K562 (cell line): ENCODE results near the gene LCN15. TPM values are rescaled to one million over a fixed set of nuclear protein-coding genes. Genes with fewer than 3 reads are reported as not detected.
A peak's percentile ranks its signal among the peaks of the same experiment; 100 is the strongest.

Source experiments
- AFF4 ChIP-seq: sonication (generic); formaldehyde crosslinking; IDR thresholded peaks from 2 replicates; pipeline ENCODE4 v1.8.0; 2023; ENCODE audit warnings: mild to moderate bottlenecking, missing genetic modification reagents
- ARID4B ChIP-seq: sonication (generic); formaldehyde crosslinking; IDR thresholded peaks from 2 replicates; pipeline ENCODE4 v1.8.0; 2022; ENCODE audit warnings: mild to moderate bottlenecking, missing genetic modification reagents
- ARNT ChIP-seq, 2 experiments: fragments of 450-650 bp; IDR thresholded peaks; 2 replicates each; pipeline ENCODE4 v1.6.1; 2016; ENCODE audit warnings: mild to moderate bottlenecking in 1 of 2
- BHLHE40 ChIP-seq: IDR thresholded peaks from 2 replicates; pipeline ENCODE4 v1.6.1; 2011; ENCODE audit warnings: low read length, improper control_type of control experiment
- COPS2 ChIP-seq: fragments of 450-650 bp; conservative IDR thresholded peaks from 2 replicates; pipeline ENCODE4 v1.6.1; 2016; ENCODE audit warnings: mild to moderate bottlenecking, moderate library complexity
- FOXP4 ChIP-seq: sonication (generic); formaldehyde crosslinking; IDR thresholded peaks from 2 replicates; pipeline ENCODE4 v1.8.0; 2022; ENCODE audit warnings: mild to moderate bottlenecking, missing genetic modification reagents, borderline replicate concordance
- MEF2A ChIP-seq: IDR thresholded peaks from 2 replicates; pipeline ENCODE4 v1.6.1; 2011; ENCODE audit warnings: low read depth, mild to moderate bottlenecking, low read length, moderate library complexity; ENCODE audit not compliant: control insufficient read depth
- MTA2 ChIP-seq: fragments of 450-650 bp; IDR thresholded peaks from 2 replicates; pipeline ENCODE4 v1.6.1; 2016; ENCODE audit warnings: low read depth
- POLR2A ChIP-seq: fragments of 450-650 bp; conservative IDR thresholded peaks from 2 replicates; pipeline ENCODE4 v1.6.1; 2016
- PRMT5 ChIP-seq: sonication (generic); formaldehyde crosslinking; IDR thresholded peaks from 2 replicates; pipeline ENCODE4 v1.5.0; 2020; ENCODE audit warnings: missing genetic modification reagents
- RBBP5 ChIP-seq: fragments of 200-600 bp; sonication (generic); IDR thresholded peaks from 2 replicates; pipeline ENCODE4 v1.6.1; 2012; ENCODE audit warnings: borderline replicate concordance, mild to moderate bottlenecking, low read length, control low read depth, inconsistent platforms; ENCODE audit not compliant: insufficient read depth, poor library complexity, severe bottlenecking
- VEZF1 ChIP-seq: fragments of 200-800 bp; sonication (Bioruptor generic); IDR thresholded peaks from 2 replicates; pipeline ENCODE4 v1.6.1; 2017; ENCODE audit warnings: missing genetic modification characterization, missing compliant biosample characterization
- ZBTB7A ChIP-seq: IDR thresholded peaks from 2 replicates; pipeline ENCODE4 v1.6.1; 2011; ENCODE audit warnings: low read depth, mild to moderate bottlenecking, low read length, moderate library complexity, borderline replicate concordance; ENCODE audit not compliant: control insufficient read depth
- ZNF3 ChIP-seq: fragments of 250-450 bp; sonication (Bioruptor Pico); IDR thresholded peaks from 2 replicates; pipeline ENCODE4 v1.5.0; 2021; ENCODE audit warnings: mild to moderate bottlenecking, moderate library complexity
- polyA plus RNA-seq, 8 experiments: library from polyadenylated mRNA; depleted of rRNA in 4 of 8; stranded (reverse) in 5 of 8; unstranded in 3 of 8; fragments of >200 nt; fragmentation: Nextera tagmentation in 2 of 8; fragmentation: Illumina TruSeq in 1 of 8; extraction: Ambion mirVana in 2 of 8; extraction: Trizol in 1 of 8; gene quantifications; 2 replicates each; pipeline versions ENCODE4 v1.2.1 to v1.2.3, GENCODE V29; 2011 to 2014; ENCODE audit warnings: inconsistent platforms in 1 of 8, missing spikeins in 1 of 8
- total RNA-seq, 7 experiments: library from RNA; depleted of rRNA in 6 of 7; stranded (reverse); fragments of >200 nt in 6 of 7; fragmentation: Illumina TruSeq in 2 of 7; extraction: Trizol in 2 of 7; gene quantifications; 2 replicates each; pipeline versions ENCODE4 v1.2.1 to v1.2.3, GENCODE V29; 2011 to 2021; ENCODE audit warnings: low replicate concordance in 1 of 7

LCN15 gene
- total and polyA plus RNA-seq, 9 of the 15 experiments (the other 6 are each of a cell fraction or from before 2014, with no cell fraction given): 0.66 TPM; not detected in 8

- TF ChIP-seq ARID4B (CRISPR knock-in tag) (0 out of 2 replicates have a peak, but pooled peaks have one; percentile 22), BHLHE40 (no peak), MTA2 (no peak), COPS2 (no peak), FOXP4 (CRISPR knock-in tag) (no peak), PRMT5 (CRISPR knock-in tag) (no peak), ARNT (IDR thresholded peaks at IDR 0.05) (no peak), AFF4 (CRISPR knock-in tag) (peak; percentile 45; the same call in 1 of the 2 replicates), RBBP5 (peak; percentile 51), VEZF1 (CRISPR knock-in tag) (peak; percentile 75), ZNF3 (CRISPR knock-in tag) (no peak), MEF2A (no peak), ZBTB7A (peak; percentile 58), POLR2A (no peak)
Observed at GRCh38 chr9:136799854-136800657, 35.7 kb upstream of the LCN15 start (continued).
